Transverse colon (tissue), 4 donors: ENCODE data around the gene NOL9. TPM values are rescaled to one million over a fixed set of nuclear protein-coding genes. Genes with fewer than 3 reads are reported as not detected.

Experiments used
- DNase-seq: peaks from one replicate; pipeline ENCODE4 v3.0.0-alpha.2; 2019
- H3K27ac ChIP-seq, 4 donors: fragments of 200-600 bp; sonication (generic); 2 replicates each; pipeline ENCODE4 v1.5.1; 2016 to 2018; ENCODE audit warnings: inconsistent platforms in 4 of 4
- H3K27me3 ChIP-seq: fragments of 200-600 bp; sonication (generic); 2 replicates; pipeline ENCODE4 v1.5.1; 2017; ENCODE audit warnings: inconsistent platforms
- H3K36me3 ChIP-seq, 4 donors: fragments of 200-600 bp; sonication (generic); 2 replicates each; pipeline ENCODE4 v1.5.1; 2017 to 2019; ENCODE audit warnings: inconsistent platforms in 4 of 4
- H3K4me1 ChIP-seq, 4 donors: fragments of 200-600 bp; sonication (generic); 2 replicates each; pipeline ENCODE4 v1.5.1; 2017 to 2020; ENCODE audit warnings: inconsistent platforms in 4 of 4
- H3K4me3 ChIP-seq, 4 donors: fragments of 200-600 bp; sonication (generic); 1 replicate in 1 of 4; 2 replicates in 3 of 4; pipeline versions ENCODE4 v1.5.1 to v1.6.1; 2017 to 2019; ENCODE audit warnings: inconsistent platforms in 4 of 4
- H3K9me3 ChIP-seq, 2 donors: fragments of 200-600 bp; sonication (generic); 2 replicates each; pipeline ENCODE4 v1.5.1; 2017 to 2019; ENCODE audit warnings: inconsistent platforms in 2 of 2
- EP300 ChIP-seq: sonication (generic); formaldehyde crosslinking; IDR thresholded peaks from one replicate; pipeline ENCODE4 v1.6.1; 2017; ENCODE audit warnings: antibody characterized with exemption, low read depth
- POLR2A ChIP-seq: fragments of 450-650 bp; IDR thresholded peaks from one replicate; pipeline ENCODE4 v1.6.1; 2016; ENCODE audit warnings: antibody characterized with exemption, mild to moderate bottlenecking, moderate library complexity
- POLR2AphosphoS5 ChIP-seq, 3 donors: sonication (generic); formaldehyde crosslinking; IDR thresholded peaks; one replicate each; pipeline ENCODE4 v1.6.1; 2016; ENCODE audit warnings: antibody characterized with exemption in 3 of 3
- WGBS, 2 donors: methylation state at CpG; one replicate each; pipeline ENCODE4 v1.1.5; 2018; ENCODE audit warnings: low coverage in 1 of 2; 5-methylcytosine and 5-hydroxymethylcytosine counted together
- in situ Hi-C, 4 donors: fragments of 200-750 bp; cut with MboI; loops; one replicate each; pipeline versions ENCODE4 v1.15.0 to v1.15.1; 2017; ENCODE audit warnings: low sequenced_read_pairs in 3 of 4, low pct_ligation_motif_present in 1 of 4, low pct_unique_long_range_greater_than_20kb in 1 of 4
- intact Hi-C: fragments of 100-400 bp; cut with DNase I; formaldehyde crosslinking; loops from one replicate; pipeline ENCODE4 v1.15.1; 2023; ENCODE audit warnings: low total_unique reads
- total RNA-seq, 4 donors: library from RNA; depleted of rRNA; stranded (reverse); fragments of >200 nt; gene quantifications; one replicate each; pipeline ENCODE4 v1.1.0, GENCODE V29; 2016
- TF ChIP-seq, protein P1 (sequence below), 5 experiments: fragments of 200-600 bp in 3 of 5; fragments of 450-650 bp in 2 of 5; sonication (generic) in 3 of 5; IDR thresholded peaks; 1 replicate in 2 of 5; 2 replicates in 3 of 5; pipeline ENCODE4 v1.5.1; 2016 to 2017; ENCODE audit warnings: antibody characterized with exemption in 5 of 5, inconsistent platforms in 3 of 5, mild to moderate bottlenecking in 2 of 5, moderate library complexity in 1 of 5

The NOL9 gene
- total RNA-seq, 4 donors from 2014 or later: 8.0 to 30.0 (median 13.8) TPM

DNA sequence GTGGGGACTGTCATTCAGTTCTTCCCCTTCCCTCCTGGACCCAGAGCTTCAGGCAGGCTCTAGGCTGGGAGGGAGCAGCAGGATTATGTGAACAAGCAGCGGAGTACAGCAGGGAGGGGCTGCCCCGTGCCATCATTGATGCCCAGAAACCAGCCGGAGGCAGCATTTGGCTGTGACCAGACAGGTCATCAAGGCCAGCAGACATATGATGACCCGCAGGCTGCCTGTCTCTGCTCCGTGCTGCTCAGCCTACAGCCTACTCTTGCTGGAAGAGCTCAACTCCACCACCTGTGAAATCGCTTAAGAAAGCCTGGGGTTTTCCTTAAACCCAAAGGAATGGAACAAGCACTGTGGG is 43.4 kb upstream of the NOL9 start:
- Histone ChIP-seq H3K27ac (no peak overlapping the region), H3K36me3 (peaks cover 0 to 37% (median 13%) of the 10 kb centered on the region in 4 donors), H3K4me3 (no peak overlapping the region), H3K9me3 (no peaks in the 10 kb centered on the region), H3K27me3 (no peaks in the 10 kb centered on the region), H3K4me1 (peaks cover 19 to 56% (median 49%) of the 10 kb centered on the region in 4 donors)
- 84% methylated on average over 6 of the region's 6 CpGs; no CpG with 5 or more reads in 1 of the 2 donors for WGBS, 2 donors
- no peak for TF ChIP-seq POLR2AphosphoS5 (IDR thresholded peaks at IDR 0.05)
- no peak for TF ChIP-seq POLR2A
- TF ChIP-seq EP300: no peak
- TF ChIP-seq, protein P1, sequence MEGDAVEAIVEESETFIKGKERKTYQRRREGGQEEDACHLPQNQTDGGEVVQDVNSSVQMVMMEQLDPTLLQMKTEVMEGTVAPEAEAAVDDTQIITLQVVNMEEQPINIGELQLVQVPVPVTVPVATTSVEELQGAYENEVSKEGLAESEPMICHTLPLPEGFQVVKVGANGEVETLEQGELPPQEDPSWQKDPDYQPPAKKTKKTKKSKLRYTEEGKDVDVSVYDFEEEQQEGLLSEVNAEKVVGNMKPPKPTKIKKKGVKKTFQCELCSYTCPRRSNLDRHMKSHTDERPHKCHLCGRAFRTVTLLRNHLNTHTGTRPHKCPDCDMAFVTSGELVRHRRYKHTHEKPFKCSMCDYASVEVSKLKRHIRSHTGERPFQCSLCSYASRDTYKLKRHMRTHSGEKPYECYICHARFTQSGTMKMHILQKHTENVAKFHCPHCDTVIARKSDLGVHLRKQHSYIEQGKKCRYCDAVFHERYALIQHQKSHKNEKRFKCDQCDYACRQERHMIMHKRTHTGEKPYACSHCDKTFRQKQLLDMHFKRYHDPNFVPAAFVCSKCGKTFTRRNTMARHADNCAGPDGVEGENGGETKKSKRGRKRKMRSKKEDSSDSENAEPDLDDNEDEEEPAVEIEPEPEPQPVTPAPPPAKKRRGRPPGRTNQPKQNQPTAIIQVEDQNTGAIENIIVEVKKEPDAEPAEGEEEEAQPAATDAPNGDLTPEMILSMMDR (IDR thresholded peaks at IDR 0.05): no peak
- in situ Hi-C loops (no loop called here), intact Hi-C loops (no loop called here)
- DNase-seq: no peak

DNA sequence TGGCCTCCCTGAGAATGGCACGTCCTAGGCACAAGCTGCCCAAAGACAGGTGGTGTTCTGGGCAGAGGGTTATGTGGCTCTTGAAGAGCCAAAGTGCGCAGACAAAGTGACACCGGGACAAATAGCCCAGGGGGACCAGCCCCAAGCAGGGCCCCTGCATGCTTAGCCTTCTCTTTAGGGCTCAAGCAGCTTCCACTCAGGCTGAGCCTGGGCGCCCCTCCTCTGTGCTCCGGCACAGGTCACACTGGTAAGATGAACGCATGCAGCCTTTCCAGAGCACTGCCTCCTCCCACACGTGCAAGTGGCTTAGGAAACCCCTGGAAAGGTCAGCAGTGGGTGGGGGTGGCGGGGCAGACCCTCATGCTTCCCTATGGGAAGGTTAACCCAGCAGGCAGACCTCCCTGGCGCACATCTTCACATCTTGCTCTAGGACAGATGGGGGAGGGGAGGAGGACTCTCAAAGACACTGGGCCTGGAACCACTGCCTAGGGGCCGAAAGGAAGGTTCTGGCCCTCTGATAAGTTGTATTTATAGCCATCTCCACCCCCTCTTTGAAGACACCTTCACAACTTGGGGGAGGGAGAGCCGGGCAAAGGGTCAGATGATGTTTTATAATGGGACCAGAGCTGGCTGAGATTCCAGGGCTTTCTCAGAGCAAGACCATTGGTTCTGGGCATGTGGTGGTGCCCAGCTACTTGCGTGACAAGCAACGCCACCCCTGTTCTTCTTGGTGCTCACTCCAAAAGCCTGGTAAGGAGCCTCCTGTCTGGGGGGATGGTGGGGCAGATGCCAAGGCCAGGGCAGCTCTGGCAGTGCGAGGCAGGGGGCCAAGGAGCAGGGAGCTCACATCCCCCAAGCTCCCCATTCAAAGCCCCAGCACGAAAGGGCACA is 42.8 kb upstream of the NOL9 start:
- intact Hi-C loops: no loop called here
- WGBS, 2 donors: 80 to 88% methylated on average over 2 to 15 of the region's 15 CpGs
- DNase-seq: no peak
- peaks cover 0 to 37% (median 15%) of the 10 kb centered on the region in 4 donors for H3K36me3 ChIP-seq
- in situ Hi-C loops: no loop called here
- TF ChIP-seq POLR2AphosphoS5 (IDR thresholded peaks at IDR 0.05): no peak
- TF ChIP-seq, protein P1 (IDR thresholded peaks at IDR 0.05): no peak
- TF ChIP-seq POLR2A: no peak
- TF ChIP-seq EP300: no peak
- peaks cover 19 to 56% (median 49%) of the 10 kb centered on the region in 4 donors for H3K4me1 ChIP-seq
- H3K9me3 ChIP-seq: no peaks in the 10 kb centered on the region
- peak overlapping the region in 1 of 4 donors; percentile 1 for H3K4me3 ChIP-seq
- no peak overlapping the region for H3K27ac ChIP-seq
- no peaks in the 10 kb centered on the region for H3K27me3 ChIP-seq

DNA sequence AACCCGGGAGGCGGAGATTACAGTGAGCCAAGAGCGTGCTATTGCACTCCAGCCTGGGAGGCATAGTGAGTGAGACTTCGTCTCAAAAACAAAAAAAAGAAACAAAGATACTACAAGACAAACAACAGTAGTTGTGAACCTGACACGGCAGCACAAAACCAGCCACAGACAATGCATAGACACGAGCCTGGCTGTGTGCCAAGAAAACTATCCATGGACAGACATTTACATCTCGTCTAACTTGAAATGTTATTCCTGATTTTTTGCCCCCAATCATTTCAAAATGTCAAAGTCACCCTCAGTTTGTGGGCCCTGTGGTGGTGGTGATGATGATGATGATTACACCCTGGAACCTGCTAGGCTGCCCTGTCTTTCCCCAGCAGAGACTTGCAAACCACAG is 42.0 kb upstream of the NOL9 start:
- Histone ChIP-seq H3K9me3 (no peaks in the 10 kb centered on the region), H3K27me3 (no peaks in the 10 kb centered on the region), H3K27ac (no peak overlapping the region), H3K36me3 (peaks cover 0 to 37% (median 15%) of the 10 kb centered on the region in 4 donors), H3K4me3 (peak overlapping the region in 1 of 4 donors; percentile 1), H3K4me1 (peaks cover 19 to 56% (median 49%) of the 10 kb centered on the region in 4 donors)
- TF ChIP-seq EP300 (no peak), POLR2AphosphoS5 (IDR thresholded peaks at IDR 0.05) (no peak), POLR2A (no peak)
- TF ChIP-seq, protein P1 (IDR thresholded peaks at IDR 0.05): no peak
- 42 to 70% methylated on average over 2 to 7 of the region's 7 CpGs for WGBS, 2 donors
- in situ Hi-C loops (no loop called here), intact Hi-C loops (no loop called here)
- no peak for DNase-seq

DNA sequence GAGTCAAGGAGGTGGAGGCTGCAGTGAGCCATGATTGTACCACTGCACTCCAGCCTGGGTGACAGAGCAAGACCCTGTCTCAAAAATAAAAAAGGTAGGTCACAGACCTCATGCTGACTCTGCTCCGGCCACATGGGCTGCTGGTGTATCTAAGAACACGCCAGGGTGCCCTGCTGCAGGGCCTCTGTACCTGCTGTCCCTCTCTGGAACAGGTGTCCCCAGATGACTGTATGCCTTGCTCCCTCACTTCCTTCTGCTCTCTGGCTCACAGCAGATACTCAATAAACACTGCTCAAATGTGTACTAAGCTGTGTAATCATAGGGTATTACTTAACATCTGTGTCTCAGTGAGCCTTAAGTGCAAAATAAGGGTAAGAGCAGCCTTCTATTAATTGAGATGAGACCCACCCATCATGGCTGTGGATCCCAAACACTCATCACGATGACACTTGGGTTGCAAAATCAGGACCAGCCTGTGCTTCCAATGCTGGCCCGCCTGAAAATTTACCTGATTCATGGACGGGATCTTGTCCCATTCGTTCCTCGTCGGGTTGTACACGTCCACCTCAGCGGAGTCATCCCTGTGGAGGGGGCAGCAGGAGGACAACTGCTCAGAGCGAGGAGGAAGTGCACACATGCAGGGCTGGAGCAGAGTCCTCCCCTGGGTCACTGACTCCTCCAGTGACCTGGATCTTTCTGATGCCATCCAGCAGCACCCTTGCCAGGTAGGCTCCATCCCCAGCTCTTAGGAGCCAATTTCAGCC is 40.8 kb upstream of the NOL9 start:
- intact Hi-C loops: no loop called here
- TF ChIP-seq EP300 (no peak), POLR2A (no peak), POLR2AphosphoS5 (IDR thresholded peaks at IDR 0.05) (no peak)
- TF ChIP-seq, protein P1 (IDR thresholded peaks at IDR 0.05): no peak
- peaks cover 0 to 37% (median 15%) of the 10 kb centered on the region in 4 donors for H3K36me3 ChIP-seq

More for the DNA sequence above, 40.8 kb upstream of the NOL9 start:
- in situ Hi-C loops: no loop called here
- Histone ChIP-seq H3K27me3 (no peaks in the 10 kb centered on the region), H3K4me3 (no peak overlapping the region), H3K4me1 (peaks cover 19 to 52% (median 44%) of the 10 kb centered on the region in 4 donors), H3K9me3 (no peaks in the 10 kb centered on the region), H3K27ac (no peak overlapping the region)
- 92 to 93% methylated on average over 5 to 11 of the region's 11 CpGs for WGBS, 2 donors
- no peak for DNase-seq
